ENCODE results near the gene CEMP1.
"Not testable (repeated sequence)": the region's sequence is repeated elsewhere in the genome, so short reads cannot be mapped to it uniquely, and the experiment has no call there.

CEMP1 gene

GRCh38 chr16:2535625-2536013, 4.4 kb upstream of the CEMP1 start:
- DNase-seq (ENCODE audit: low read depth in 2 of 2), result no peak

GRCh38 chr16:2534335-2534734, 3.1 kb upstream of the CEMP1 start:
- DNase-seq (ENCODE audit: low read depth in 2 of 2), result not testable (repeated sequence)

GRCh38 chr16:2533912-2534311, 2.7 kb upstream of the CEMP1 start:
- DNase-seq (ENCODE audit: low read depth in 2 of 2), result no peak

GRCh38 chr16:2533142-2533755, 2.0 kb upstream of the CEMP1 start:
- not testable (repeated sequence) for DNase-seq (ENCODE audit: low read depth in 2 of 2)

GRCh38 chr16:2532494-2533141, 1.4 kb upstream of the CEMP1 start:
- peak in 1 of 2 donors; percentile 23 for DNase-seq (ENCODE audit: low read depth in 2 of 2)

GRCh38 chr16:2531696-2532493, 687 bp upstream of the CEMP1 start:
- peak; percentile 94 to 97 for DNase-seq (ENCODE audit: low read depth in 2 of 2)

- DNase-seq (ENCODE audit: low read depth in 2 of 2), result no peak
These were observed 434 bp downstream of the CEMP1 start for GRCh38 chr16:2530629-2531318.

GRCh38 chr16:2529961-2530628, 1.1 kb downstream of the CEMP1 start:
- DNase-seq (ENCODE audit: low read depth in 2 of 2), result no peak

GRCh38 chr16:2529061-2529931, 1.9 kb downstream of the CEMP1 start:
- no peak for DNase-seq (ENCODE audit: low read depth in 2 of 2)

- DNase-seq (ENCODE audit: low read depth in 2 of 2), result no peak
These were observed 2.8 kb downstream of the CEMP1 start for GRCh38 chr16:2528161-2529060.

- no peak for DNase-seq (ENCODE audit: low read depth in 2 of 2)
These were observed 3.5 kb downstream of the CEMP1 start for GRCh38 chr16:2527784-2528100.

- no peak for DNase-seq (ENCODE audit: low read depth in 2 of 2)
These were observed 4.0 kb downstream of the CEMP1 start for GRCh38 chr16:2527071-2527783.

- no peak for DNase-seq (ENCODE audit: low read depth in 2 of 2)
These were observed 5.1 kb downstream of the CEMP1 start for GRCh38 chr16:2526135-2526534.

GRCh38 chr16:2524339-2524938, 6.8 kb downstream of the CEMP1 start:
- no peak for DNase-seq (ENCODE audit: low read depth in 2 of 2)

- DNase-seq (ENCODE audit: low read depth in 2 of 2), result no peak
These were observed 7.4 kb downstream of the CEMP1 start for GRCh38 chr16:2523801-2524231.

- DNase-seq (ENCODE audit: low read depth in 2 of 2), result no peak
These were observed 10.2 kb downstream of the CEMP1 start for GRCh38 chr16:2520784-2521531.

GRCh38 chr16:2520097-2520783, 11.0 kb downstream of the CEMP1 start, which contains the start of gene AMDHD2:
AMDHD2 (plus strand) TSS chr16:2520371; CDS start chr16:2520459, 88 bp downstream.
- peak; percentile 77 to 80 for DNase-seq (ENCODE audit: low read depth in 2 of 2)
